HG02678 (cell line): Measurements from ENCODE around the gene TDO2.
A peak's percentile ranks its signal among the peaks of the same experiment; 100 is the strongest.

Experiments used
- ATAC-seq: cut with Tn5 transposase; IDR thresholded peaks from one replicate; pipeline ENCODE4 v1.9.1; 2021; ENCODE audit warnings: mild to moderate bottlenecking, moderate library complexity; ENCODE audit not compliant: unreplicated experiment

TDO2 gene

GRCh38 chr4:155952501-155952901 lies 49.0 kb downstream of the TDO2 start:
- no peak for ATAC-seq

GRCh38 chr4:155953151-155954117 lies 49.9 kb downstream of the TDO2 start, which contains the start of gene CTSO:
TSS of gene CTSO (minus strand) at chr4:155953866. CDS start at chr4:155953847, 19 bp downstream.
- peak; percentile 93 for ATAC-seq

GRCh38 chr4:155954118-155954685 lies 50.7 kb downstream of the TDO2 start:
- ATAC-seq, result no peak

GRCh38 chr4:155954939-155955338 lies 51.4 kb downstream of the TDO2 start:
- ATAC-seq, result no peak

- ATAC-seq, result no peak
Measured at GRCh38 chr4:155956461-155956860, 53.0 kb downstream of the TDO2 start.

GRCh38 chr4:155959417-155959816 lies 55.9 kb downstream of the TDO2 start:
- ATAC-seq, result no peak

GRCh38 chr4:155960522-155960921 lies 57.0 kb downstream of the TDO2 start:
- ATAC-seq, result no peak

GRCh38 chr4:155961575-155961974 lies 58.1 kb downstream of the TDO2 start:
- no peak for ATAC-seq

- ATAC-seq, result no peak
Measured at GRCh38 chr4:155962767-155963166, 59.3 kb downstream of the TDO2 start.

- no peak for ATAC-seq
Measured at GRCh38 chr4:155964016-155964891, 60.8 kb downstream of the TDO2 start.

GRCh38 chr4:155966171-155966570 lies 62.7 kb downstream of the TDO2 start:
- no peak for ATAC-seq

- no peak for ATAC-seq
Measured at GRCh38 chr4:155966731-155967395, 63.4 kb downstream of the TDO2 start.
